HEK293T (cell line): Measurements from ENCODE around the gene LARP4B.

Experiments used
- ARNT ChIP-seq: fragments of 450-650 bp; IDR thresholded peaks from 2 replicates; pipeline ENCODE4 v1.6.1; 2017; ENCODE audit warnings: mild to moderate bottlenecking
- BHLHE40 ChIP-seq: fragments of 450-650 bp; IDR thresholded peaks from 2 replicates; pipeline ENCODE4 v1.6.1; 2016; ENCODE audit warnings: mild to moderate bottlenecking, moderate library complexity, borderline replicate concordance
- CTBP1 ChIP-seq: fragments of 450-650 bp; IDR thresholded peaks from 2 replicates; pipeline ENCODE4 v1.6.1; 2016; ENCODE audit warnings: borderline replicate concordance
- ELF4 ChIP-seq: fragments of 450-650 bp; IDR thresholded peaks from 2 replicates; pipeline ENCODE4 v1.6.1; 2017; ENCODE audit warnings: antibody characterized with exemption
- LEF1 ChIP-seq: fragments of 450-650 bp; IDR thresholded peaks from 2 replicates; pipeline ENCODE4 v1.6.1; 2017; ENCODE audit warnings: mild to moderate bottlenecking, borderline replicate concordance
- TARDBP ChIP-seq: fragments of 450-650 bp; IDR thresholded peaks from 2 replicates; pipeline ENCODE4 v1.6.1; 2016

DNA sequence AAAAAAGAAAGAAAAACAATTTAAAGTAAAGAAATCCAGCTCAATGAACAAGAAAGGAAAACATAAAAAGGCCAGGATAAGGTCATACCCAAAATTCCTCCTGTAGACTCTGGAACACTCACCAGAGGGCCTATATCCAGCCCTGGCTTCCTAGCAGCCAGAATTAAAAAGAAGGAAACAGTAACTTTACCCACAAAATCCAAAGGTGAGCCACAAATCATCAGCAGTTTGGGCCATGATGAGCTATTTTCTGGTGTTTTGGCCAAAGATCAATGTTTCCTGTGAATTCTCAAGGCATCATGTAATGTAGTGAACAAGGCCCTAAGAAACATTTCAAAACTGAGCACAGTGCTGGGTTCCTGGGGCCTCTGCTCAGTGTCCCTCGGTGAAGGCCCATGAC, 87.8 kb downstream of the LARP4B start:
- TF ChIP-seq BHLHE40 (no peak), ELF4 (no peak), TARDBP (no peak), LEF1 (no peak), CTBP1 (no peak), ARNT (no peak)
